OCI-LY3 (cell line): ENCODE data around the gene F12.

Source experiments
- EZH2phosphoT487 ChIP-seq: fragments of 200-600 bp; shearing (Covaris generic); IDR thresholded peaks from 2 replicates; pipeline ENCODE4 v1.6.1; 2018; ENCODE audit warnings: antibody characterized with exemption, mixed run types, low read depth
- TF ChIP-seq, protein P1 (sequence below): fragments of 200-600, 300-600 bp; sonication (generic); IDR thresholded peaks from 2 replicates; pipeline ENCODE4 v1.5.1; 2014; ENCODE audit warnings: antibody characterized with exemption, low read length, low read depth

DNA sequence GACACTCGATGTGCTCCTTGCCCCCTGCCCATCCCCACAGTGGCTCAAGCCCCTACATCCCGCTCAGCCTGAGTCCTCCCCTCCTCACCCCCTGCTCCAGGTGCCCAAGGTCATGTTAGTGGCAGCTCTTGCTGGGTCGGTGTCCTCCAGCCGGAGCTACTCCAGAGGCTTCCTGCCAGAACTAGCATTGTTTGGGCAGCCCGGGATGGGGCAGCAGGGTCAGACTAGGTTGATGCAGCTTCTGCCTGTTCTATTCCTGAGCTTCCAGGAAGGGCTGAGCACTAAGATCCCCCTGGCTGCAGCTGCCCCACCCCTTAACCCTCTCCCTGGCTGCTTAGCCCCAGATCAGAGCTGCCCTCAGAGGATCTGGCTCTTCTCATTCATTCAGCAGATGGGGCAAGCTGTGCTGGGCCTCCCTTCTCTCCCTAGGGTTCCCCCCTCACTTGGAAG, 51.0 kb downstream of the F12 start:
- TF ChIP-seq, protein P1, sequence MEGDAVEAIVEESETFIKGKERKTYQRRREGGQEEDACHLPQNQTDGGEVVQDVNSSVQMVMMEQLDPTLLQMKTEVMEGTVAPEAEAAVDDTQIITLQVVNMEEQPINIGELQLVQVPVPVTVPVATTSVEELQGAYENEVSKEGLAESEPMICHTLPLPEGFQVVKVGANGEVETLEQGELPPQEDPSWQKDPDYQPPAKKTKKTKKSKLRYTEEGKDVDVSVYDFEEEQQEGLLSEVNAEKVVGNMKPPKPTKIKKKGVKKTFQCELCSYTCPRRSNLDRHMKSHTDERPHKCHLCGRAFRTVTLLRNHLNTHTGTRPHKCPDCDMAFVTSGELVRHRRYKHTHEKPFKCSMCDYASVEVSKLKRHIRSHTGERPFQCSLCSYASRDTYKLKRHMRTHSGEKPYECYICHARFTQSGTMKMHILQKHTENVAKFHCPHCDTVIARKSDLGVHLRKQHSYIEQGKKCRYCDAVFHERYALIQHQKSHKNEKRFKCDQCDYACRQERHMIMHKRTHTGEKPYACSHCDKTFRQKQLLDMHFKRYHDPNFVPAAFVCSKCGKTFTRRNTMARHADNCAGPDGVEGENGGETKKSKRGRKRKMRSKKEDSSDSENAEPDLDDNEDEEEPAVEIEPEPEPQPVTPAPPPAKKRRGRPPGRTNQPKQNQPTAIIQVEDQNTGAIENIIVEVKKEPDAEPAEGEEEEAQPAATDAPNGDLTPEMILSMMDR = no peak
- TF ChIP-seq EZH2phosphoT487 = no peak
